GM12878 (cell line): ENCODE measurements around the gene VAC14. TPM values are rescaled to one million over a fixed set of nuclear protein-coding genes. Genes with fewer than 3 reads are reported as not detected.

Source experiments
- ATAC-seq: fragments of 200-7000 bp; cut with Tn5 transposase; 3 replicates; pipeline ENCODE4 v1.9.1; 2020; ENCODE audit warnings: mild to moderate bottlenecking, moderate library complexity
- BruUV-seq: library from RNA; stranded (reverse); fragments of 400-500 nt; replicated peaks from 2 replicates; lab custom pipeline; 2021; lab: Mats Ljungman, UMichigan
- CTCF ChIA-PET: fragments of 300-600 bp; sonication (Branson Sonifier 250); formaldehyde crosslinking; extraction: SDS; loops from one replicate; lab custom pipeline; 2021; ENCODE audit warnings: inconsistent platforms; lab: Yijun Ruan, JAX
- POLR2A ChIA-PET: fragments of 350-600 bp; formaldehyde crosslinking; extraction: SDS; loops from one replicate; lab custom pipeline; 2021; ENCODE audit warnings: inconsistent platforms; lab: Charles Lee
- RAD21 ChIA-PET: fragments of 300-600 bp; sonication (Branson Sonifier 250); formaldehyde crosslinking; loops from one replicate; lab custom pipeline; 2023; ENCODE audit warnings: antibody characterized with exemption; ENCODE audit not compliant: unreplicated experiment; lab: Charles Lee
- SMC1A ChIA-PET: fragments of 300-600 bp; sonication (Branson Sonifier 250); formaldehyde crosslinking; loops from one replicate; lab custom pipeline; 2023; ENCODE audit not compliant: unreplicated experiment, uncharacterized antibody; lab: Charles Lee
- DNase-seq: peaks from one replicate; pipeline ENCODE4 v3.0.0-alpha.2; 2011; ENCODE audit warnings: low read depth, low spot score
- FAIRE-seq: peaks from 3 replicates; lab custom pipeline; 2011; peaks lifted over from hg19 to GRCh38; lab: Jason Lieb, UNC
- H2AFZ ChIP-seq: 2 replicates; pipeline ENCODE4 v1.6.0; 2011; ENCODE audit warnings: low read depth, low read length, control low read depth; ENCODE audit not compliant: control insufficient read depth
- H3K27ac ChIP-seq: 2 replicates; pipeline ENCODE4 v1.5.1; 2011; ENCODE audit warnings: control low read depth; ENCODE audit not compliant: control insufficient read depth, insufficient read depth
- H3K27me3 ChIP-seq, 2 experiments: replicated peaks in 1 of 2; 2 replicates each; pipeline versions ENCODE4 v1.6.0 to v1.6.1; 2011; ENCODE audit warnings: low read length in 1 of 2; ENCODE audit not compliant: control insufficient read depth in 2 of 2, insufficient read depth in 2 of 2
- H3K36me3 ChIP-seq, 2 experiments: 2 replicates each; pipeline ENCODE4 v1.5.1; 2011; ENCODE audit warnings: low read length in 1 of 2; ENCODE audit not compliant: control insufficient read depth in 2 of 2, insufficient read depth in 2 of 2
- H3K4me1 ChIP-seq: 2 replicates; pipeline ENCODE4 v1.6.1; 2011; ENCODE audit warnings: mild to moderate bottlenecking, low read length, moderate library complexity, mixed read lengths; ENCODE audit not compliant: control insufficient read depth, insufficient read depth
- H3K4me2 ChIP-seq: 2 replicates; pipeline ENCODE4 v1.6.0; 2011; ENCODE audit warnings: control low read depth; ENCODE audit not compliant: control insufficient read depth, insufficient read depth
- H3K4me3 ChIP-seq: fragments of 200-600 bp; sonication (generic); 2 replicates; pipeline ENCODE4 v1.5.1; 2016
- H3K79me2 ChIP-seq: 2 replicates; pipeline ENCODE4 v1.6.0; 2011; ENCODE audit warnings: low read length; ENCODE audit not compliant: control insufficient read depth, insufficient read depth
- H3K9ac ChIP-seq: 2 replicates; pipeline ENCODE4 v1.8.0; 2011; ENCODE audit warnings: low read length, control low read depth, mixed read lengths; ENCODE audit not compliant: control insufficient read depth, insufficient read depth
- H3K9me3 ChIP-seq: replicated peaks from 3 replicates; pipeline ENCODE4 v1.5.1; 2011; ENCODE audit warnings: mild to moderate bottlenecking, low read length; ENCODE audit not compliant: control insufficient read depth, insufficient read depth
- H4K20me1 ChIP-seq: 2 replicates; pipeline ENCODE4 v1.6.0; 2011; ENCODE audit not compliant: control insufficient read depth, insufficient read depth
- BCL11A ChIP-seq: IDR thresholded peaks from 2 replicates; pipeline ENCODE4 v1.6.1; 2011; ENCODE audit warnings: low read depth, low read length
- E2F4 ChIP-seq: IDR thresholded peaks from 2 replicates; pipeline ENCODE4 v1.6.1; 2012; ENCODE audit warnings: low read depth, low read length, improper control_type of control experiment
- ETV6 ChIP-seq, 2 experiments: fragments of 450-650 bp in 1 of 2; IDR thresholded peaks in 1 of 2; conservative IDR thresholded peaks in 1 of 2; 2 replicates each; pipeline ENCODE4 v1.6.1; 2014; ENCODE audit warnings: antibody characterized with exemption in 1 of 2, borderline replicate concordance in 1 of 2, low read depth in 1 of 2, mild to moderate bottlenecking in 1 of 2, moderate library complexity in 1 of 2
- FOS ChIP-seq: IDR thresholded peaks from 3 replicates; pipeline ENCODE4 v1.6.1; 2011; ENCODE audit warnings: borderline replicate concordance; ENCODE audit not compliant: insufficient read length; ENCODE audit errors: extremely low read depth
- HCFC1 ChIP-seq: fragments of 150-350 bp; IDR thresholded peaks from 2 replicates; pipeline ENCODE4 v1.6.1; 2014; ENCODE audit warnings: low read length
- NR2C1 ChIP-seq: fragments of 450-650 bp; IDR thresholded peaks from 2 replicates; pipeline ENCODE4 v1.6.1; 2017; ENCODE audit warnings: antibody characterized with exemption, mild to moderate bottlenecking, moderate library complexity
- PAX8 ChIP-seq: fragments of 450-650 bp; IDR thresholded peaks from 2 replicates; pipeline ENCODE4 v1.6.1; 2017; ENCODE audit warnings: mild to moderate bottlenecking, moderate library complexity
- POLR2AphosphoS5 ChIP-seq: IDR thresholded peaks from 2 replicates; pipeline ENCODE4 v1.6.1; 2011; ENCODE audit warnings: mild to moderate bottlenecking, low read length, inconsistent platforms
- RELA ChIP-seq: fragments of 450-650 bp; IDR thresholded peaks from 2 replicates; pipeline ENCODE4 v1.8.0; 2014; ENCODE audit warnings: borderline replicate concordance; ENCODE audit not compliant: partially characterized antibody
- SIN3A ChIP-seq: IDR thresholded peaks from 2 replicates; pipeline ENCODE4 v1.6.1; 2012; ENCODE audit warnings: low read depth, low read length, improper control_type of control experiment
- TCF7 ChIP-seq: IDR thresholded peaks from 2 replicates; pipeline ENCODE4 v1.6.1; 2014; ENCODE audit warnings: antibody characterized with exemption, borderline replicate concordance
- YY1 ChIP-seq: IDR thresholded peaks from 2 replicates; pipeline ENCODE4 v1.6.1; 2011; ENCODE audit warnings: low read depth, mild to moderate bottlenecking, low read length
- whole genome bisulfite sequencing: methylation state at CpG from one replicate; pipeline ENCODE4 v1.1.6; 2016; ENCODE audit warnings: low lambda C conversion rate; ENCODE audit not compliant: insufficient replicate concordance, insufficient coverage; ENCODE audit errors: missing lambda C conversion rate; 5-methylcytosine and 5-hydroxymethylcytosine counted together
- in situ Hi-C: fragments of 300-500 bp; cut with MboI; formaldehyde crosslinking; loops from 9 replicates; pipeline ENCODE4 v1.14.3; 2018; ENCODE audit warnings: mixed read lengths
- intact Hi-C: fragments of 100-400 bp; cut with micrococcal nuclease; formaldehyde crosslinking; loops from one replicate; pipeline ENCODE4 v1.14.2; 2022; ENCODE audit not compliant: unreplicated experiment
- polyA plus RNA-seq, 11 experiments: library from polyadenylated mRNA; depleted of rRNA in 4 of 11; unstranded in 6 of 11; stranded (reverse) in 5 of 11; fragments of >200 nt; fragmentation: Nextera tagmentation in 4 of 11; fragmentation: Illumina TruSeq in 1 of 11; extraction: Ambion mirVana in 4 of 11; extraction: Trizol in 1 of 11; gene quantifications; 1 replicate in 1 of 11; 2 replicates in 10 of 11; pipeline versions ENCODE4 v1.2.1 to v1.2.3, GENCODE V29; 2011 to 2016; ENCODE audit warnings: inconsistent platforms in 2 of 11, missing spikeins in 2 of 11, low read depth in 1 of 11
- total RNA-seq, 4 experiments: library from RNA; depleted of rRNA in 3 of 4; stranded (reverse); fragments of >200 nt in 3 of 4; fragmentation: Illumina TruSeq in 1 of 4; extraction: Trizol in 1 of 4; gene quantifications; 2 replicates each; pipeline versions ENCODE4 v1.2.1 to v1.2.3, GENCODE V29; 2013 to 2021
- TF ChIP-seq, protein P1 (sequence below): fragments of 150-350 bp; IDR thresholded peaks from 2 replicates; pipeline ENCODE4 v1.6.1; 2014; ENCODE audit warnings: mild to moderate bottlenecking, low read depth, low read length
- TF ChIP-seq, protein P2 (sequence below): IDR thresholded peaks from 2 replicates; pipeline ENCODE4 v1.6.1; 2011; ENCODE audit warnings: borderline replicate concordance, low read depth, mild to moderate bottlenecking, moderate library complexity, low read length; ENCODE audit not compliant: insufficient read depth, poor library complexity, severe bottlenecking
- TF ChIP-seq, protein P3 (sequence below): fragments of 450-650 bp; IDR thresholded peaks from 2 replicates; pipeline ENCODE4 v1.6.1; 2017; ENCODE audit warnings: borderline replicate concordance

The VAC14 gene
- total and polyA plus RNA-seq, 10 of the 15 experiments (the other 5 are each of a cell fraction or from before 2014, with no cell fraction given): 1.3 to 45.5 (median 25.5) TPM

DNA sequence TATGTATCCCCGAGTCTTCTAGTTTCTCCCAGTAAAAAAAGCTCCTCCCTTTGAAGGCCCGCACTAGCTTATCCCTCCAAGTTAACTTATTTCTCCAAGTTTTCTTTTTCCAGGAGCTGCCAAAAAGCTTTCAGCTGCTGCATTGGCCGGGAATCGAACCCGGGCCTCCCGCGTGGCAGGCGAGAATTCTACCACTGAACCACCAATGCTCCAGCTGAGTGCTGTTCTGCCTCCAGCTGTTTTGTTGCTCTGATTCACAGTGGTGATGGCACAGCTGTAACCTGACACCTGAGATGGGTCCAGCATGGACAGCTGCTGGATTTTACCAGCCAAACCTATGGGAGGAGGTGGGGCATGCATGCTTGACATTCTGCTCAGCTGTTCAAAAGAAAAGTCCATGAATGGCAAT lies 22.1 kb downstream of the VAC14 start (continued):
- TF ChIP-seq TCF7 (no peak), ETV6 (conservative IDR thresholded peaks at IDR 0.05 in 1 of 2, IDR thresholded peaks at IDR 0.05 in 1 of 2; ENCODE audit: borderline replicate concordance in 1 of 2, low read depth in 1 of 2) (no peak), HCFC1 (no peak), YY1 (no peak)

- BruUV-seq: no TSS peak
- DNase-seq (no peak), FAIRE-seq (no peak), ATAC-seq (no peak)
- Histone ChIP-seq H3K4me1 (no peaks in the 10 kb centered on the region), H3K4me3 (no peak overlapping the region), H2AFZ (no peak overlapping the region), H3K36me3 (peaks cover 23% of the 10 kb centered on the region in 2 experiments), H3K9me3 (peaks cover 2% of the 10 kb centered on the region; the same call in 1 of the 3 replicates), H3K4me2 (no peak overlapping the region), H3K27me3 (no peaks in the 10 kb centered on the region), H4K20me1 (no peaks in the 10 kb centered on the region), H3K79me2 (no peaks in the 10 kb centered on the region), H3K27ac (no peak overlapping the region), H3K9ac (no peak overlapping the region)
- RAD21 ChIA-PET: no interaction called here
- WGBS: 93% methylated on average over 8 of the region's 8 CpGs
- CTCF ChIA-PET: interaction anchor here (0.6 to 0.7 kb wide), 2 partner anchors 23 to 45 kb away, joined by 3 read pairs; no protein-coding TSS in a partner anchor
- POLR2A ChIA-PET: no interaction called here
- SMC1A ChIA-PET: no interaction called here
- TF ChIP-seq FOS: no peak
- TF ChIP-seq, protein P1, sequence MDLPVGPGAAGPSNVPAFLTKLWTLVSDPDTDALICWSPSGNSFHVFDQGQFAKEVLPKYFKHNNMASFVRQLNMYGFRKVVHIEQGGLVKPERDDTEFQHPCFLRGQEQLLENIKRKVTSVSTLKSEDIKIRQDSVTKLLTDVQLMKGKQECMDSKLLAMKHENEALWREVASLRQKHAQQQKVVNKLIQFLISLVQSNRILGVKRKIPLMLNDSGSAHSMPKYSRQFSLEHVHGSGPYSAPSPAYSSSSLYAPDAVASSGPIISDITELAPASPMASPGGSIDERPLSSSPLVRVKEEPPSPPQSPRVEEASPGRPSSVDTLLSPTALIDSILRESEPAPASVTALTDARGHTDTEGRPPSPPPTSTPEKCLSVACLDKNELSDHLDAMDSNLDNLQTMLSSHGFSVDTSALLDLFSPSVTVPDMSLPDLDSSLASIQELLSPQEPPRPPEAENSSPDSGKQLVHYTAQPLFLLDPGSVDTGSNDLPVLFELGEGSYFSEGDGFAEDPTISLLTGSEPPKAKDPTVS: no peak
- no peak for TF ChIP-seq HCFC1
- no peak for TF ChIP-seq RELA
- no peak for TF ChIP-seq BCL11A
- TF ChIP-seq, protein P2, sequence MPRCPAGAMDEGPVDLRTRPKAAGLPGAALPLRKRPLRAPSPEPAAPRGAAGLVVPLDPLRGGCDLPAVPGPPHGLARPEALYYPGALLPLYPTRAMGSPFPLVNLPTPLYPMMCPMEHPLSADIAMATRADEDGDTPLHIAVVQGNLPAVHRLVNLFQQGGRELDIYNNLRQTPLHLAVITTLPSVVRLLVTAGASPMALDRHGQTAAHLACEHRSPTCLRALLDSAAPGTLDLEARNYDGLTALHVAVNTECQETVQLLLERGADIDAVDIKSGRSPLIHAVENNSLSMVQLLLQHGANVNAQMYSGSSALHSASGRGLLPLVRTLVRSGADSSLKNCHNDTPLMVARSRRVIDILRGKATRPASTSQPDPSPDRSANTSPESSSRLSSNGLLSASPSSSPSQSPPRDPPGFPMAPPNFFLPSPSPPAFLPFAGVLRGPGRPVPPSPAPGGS: no peak
- no peak for TF ChIP-seq ETV6 (conservative IDR thresholded peaks at IDR 0.05 in 1 of 2, IDR thresholded peaks at IDR 0.05 in 1 of 2; ENCODE audit: borderline replicate concordance in 1 of 2, low read depth in 1 of 2)
- no peak for TF ChIP-seq SIN3A
- TF ChIP-seq NR2C1: no peak
- no peak for TF ChIP-seq PAX8
- no peak for TF ChIP-seq E2F4
- TF ChIP-seq YY1: no peak
- no peak for TF ChIP-seq POLR2AphosphoS5
- TF ChIP-seq, protein P3, sequence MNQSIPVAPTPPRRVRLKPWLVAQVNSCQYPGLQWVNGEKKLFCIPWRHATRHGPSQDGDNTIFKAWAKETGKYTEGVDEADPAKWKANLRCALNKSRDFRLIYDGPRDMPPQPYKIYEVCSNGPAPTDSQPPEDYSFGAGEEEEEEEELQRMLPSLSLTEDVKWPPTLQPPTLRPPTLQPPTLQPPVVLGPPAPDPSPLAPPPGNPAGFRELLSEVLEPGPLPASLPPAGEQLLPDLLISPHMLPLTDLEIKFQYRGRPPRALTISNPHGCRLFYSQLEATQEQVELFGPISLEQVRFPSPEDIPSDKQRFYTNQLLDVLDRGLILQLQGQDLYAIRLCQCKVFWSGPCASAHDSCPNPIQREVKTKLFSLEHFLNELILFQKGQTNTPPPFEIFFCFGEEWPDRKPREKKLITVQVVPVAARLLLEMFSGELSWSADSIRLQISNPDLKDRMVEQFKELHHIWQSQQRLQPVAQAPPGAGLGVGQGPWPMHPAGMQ: no peak
- in situ Hi-C loops (no loop called here), intact Hi-C loops (loop anchor here (10.0 kb wide), 1 partner anchor 183 kb away; no protein-coding TSS in a partner anchor)
These were observed 23.0 kb downstream of the VAC14 start for GRCh38 chr16:70777973-70778406.
